ENCODE measurements around the gene KDM2B.
"Not testable (repeated sequence)": the region's sequence is repeated elsewhere in the genome, so short reads cannot be mapped to it uniquely, and the experiment has no call there.

Gene KDM2B

DNA sequence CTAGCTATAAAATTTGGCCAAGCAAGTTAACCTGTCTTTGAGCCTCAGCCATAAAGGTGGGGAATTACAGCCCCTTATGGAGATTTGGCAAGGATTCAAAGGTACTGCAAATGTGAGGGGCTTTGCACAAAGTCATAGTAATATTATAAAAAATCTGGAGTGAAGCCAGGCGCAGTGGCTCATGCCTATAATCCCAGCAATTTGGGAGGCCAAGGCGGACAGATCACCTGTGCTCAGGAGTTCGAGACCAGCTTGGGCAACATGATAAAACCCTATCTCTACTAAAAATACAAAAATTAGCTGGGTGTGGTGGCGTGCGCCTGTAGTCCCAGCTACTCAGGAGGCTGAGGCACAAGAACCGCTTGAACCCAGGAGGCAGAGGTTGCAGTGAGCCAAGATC lies 4.1 kb upstream of the KDM2B start:
- DNase-seq (ENCODE audit: low spot score): not testable (repeated sequence)

- not testable (repeated sequence) for DNase-seq (ENCODE audit: low spot score)
These were observed 2.5 kb upstream of the KDM2B start for GRCh38 chr12:121583334-121583661.

GRCh38 chr12:121582583-121583333 lies 1.9 kb upstream of the KDM2B start:
- peak; percentile 62 for DNase-seq (ENCODE audit: low spot score)

DNA sequence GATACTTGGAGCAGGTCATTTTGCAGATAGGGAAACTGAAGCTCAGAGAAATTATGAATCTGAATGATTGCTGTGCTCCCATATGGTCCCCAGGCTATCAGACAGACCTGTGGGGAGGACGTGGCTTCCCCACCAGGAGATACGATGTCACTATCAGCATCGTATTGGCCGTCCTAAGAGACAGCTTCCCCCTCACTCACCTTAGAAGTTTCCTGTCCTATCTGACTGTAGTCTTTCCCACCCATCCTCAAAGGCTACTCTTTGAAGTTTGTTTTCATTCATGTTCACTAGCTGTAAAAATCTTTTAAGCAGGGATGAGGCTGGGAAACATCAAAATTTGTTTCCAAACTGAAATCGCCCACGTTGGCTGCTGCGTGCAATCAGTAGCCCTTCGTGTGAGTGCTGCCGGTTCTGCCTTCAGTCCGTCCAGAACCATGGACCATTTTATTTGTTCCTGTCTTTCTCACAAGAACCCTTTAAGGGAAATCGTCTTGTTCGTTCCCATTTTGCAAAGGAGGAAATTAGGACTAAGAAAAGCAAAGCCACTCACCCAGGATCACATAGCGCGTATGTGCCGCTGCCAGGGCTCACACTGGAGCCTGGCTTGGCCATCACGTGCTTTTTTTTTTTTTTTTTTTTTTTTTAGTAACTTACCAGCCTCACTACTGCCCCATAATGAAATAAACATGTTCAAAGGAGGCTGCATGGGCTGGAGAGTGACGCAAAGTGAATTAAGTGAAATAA lies 1.0 kb upstream of the KDM2B start:
- DNase-seq (ENCODE audit: low spot score): peak; percentile 30

DNA sequence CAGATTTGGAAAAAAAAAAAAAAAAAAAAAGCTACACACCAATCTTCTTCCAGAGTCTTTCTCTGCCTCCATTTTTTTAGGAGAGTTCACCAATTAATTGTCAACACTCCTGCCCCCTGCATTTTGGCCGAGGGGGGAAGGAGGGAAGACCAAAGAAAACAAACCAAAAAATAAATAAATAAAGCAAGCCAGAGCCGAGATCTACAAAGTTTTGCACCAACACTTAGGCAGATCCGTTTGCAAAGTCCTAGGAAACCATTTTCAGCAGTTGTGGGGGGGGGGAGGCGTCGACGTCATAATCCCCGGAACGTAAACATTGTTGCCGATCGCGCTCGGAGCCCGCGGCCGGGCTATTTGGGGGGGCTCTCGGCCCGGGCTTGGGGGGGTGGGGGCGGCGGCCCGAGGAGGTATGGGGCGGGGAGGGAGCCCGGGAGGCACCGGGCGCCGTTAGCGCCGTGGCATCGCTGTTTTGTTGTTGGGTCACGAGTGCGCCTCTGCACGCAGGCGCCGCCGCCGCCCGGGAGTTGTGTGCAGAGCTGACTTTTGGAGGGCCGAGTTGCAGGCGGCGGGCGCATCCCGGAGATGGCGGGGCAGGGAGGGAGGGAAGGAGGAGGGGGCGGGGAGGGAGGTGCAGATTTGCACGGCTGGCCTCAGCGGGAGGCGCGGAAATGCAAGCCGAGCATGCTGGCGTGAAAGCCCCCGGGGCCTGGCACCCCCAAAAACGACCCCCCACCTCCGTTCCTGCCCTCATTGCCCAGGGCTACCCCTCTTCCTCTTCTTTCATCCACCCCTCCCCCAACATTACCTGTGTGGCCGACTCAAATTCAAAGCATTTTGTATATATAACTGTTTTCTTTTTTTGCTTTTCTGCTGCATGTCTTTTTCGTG lies 598 bp downstream of the KDM2B start:
- peak; percentile 60 for DNase-seq (ENCODE audit: low spot score)

GRCh38 chr12:121579190-121579791 lies 1.5 kb downstream of the KDM2B start:
- DNase-seq (ENCODE audit: low spot score): no peak

DNA sequence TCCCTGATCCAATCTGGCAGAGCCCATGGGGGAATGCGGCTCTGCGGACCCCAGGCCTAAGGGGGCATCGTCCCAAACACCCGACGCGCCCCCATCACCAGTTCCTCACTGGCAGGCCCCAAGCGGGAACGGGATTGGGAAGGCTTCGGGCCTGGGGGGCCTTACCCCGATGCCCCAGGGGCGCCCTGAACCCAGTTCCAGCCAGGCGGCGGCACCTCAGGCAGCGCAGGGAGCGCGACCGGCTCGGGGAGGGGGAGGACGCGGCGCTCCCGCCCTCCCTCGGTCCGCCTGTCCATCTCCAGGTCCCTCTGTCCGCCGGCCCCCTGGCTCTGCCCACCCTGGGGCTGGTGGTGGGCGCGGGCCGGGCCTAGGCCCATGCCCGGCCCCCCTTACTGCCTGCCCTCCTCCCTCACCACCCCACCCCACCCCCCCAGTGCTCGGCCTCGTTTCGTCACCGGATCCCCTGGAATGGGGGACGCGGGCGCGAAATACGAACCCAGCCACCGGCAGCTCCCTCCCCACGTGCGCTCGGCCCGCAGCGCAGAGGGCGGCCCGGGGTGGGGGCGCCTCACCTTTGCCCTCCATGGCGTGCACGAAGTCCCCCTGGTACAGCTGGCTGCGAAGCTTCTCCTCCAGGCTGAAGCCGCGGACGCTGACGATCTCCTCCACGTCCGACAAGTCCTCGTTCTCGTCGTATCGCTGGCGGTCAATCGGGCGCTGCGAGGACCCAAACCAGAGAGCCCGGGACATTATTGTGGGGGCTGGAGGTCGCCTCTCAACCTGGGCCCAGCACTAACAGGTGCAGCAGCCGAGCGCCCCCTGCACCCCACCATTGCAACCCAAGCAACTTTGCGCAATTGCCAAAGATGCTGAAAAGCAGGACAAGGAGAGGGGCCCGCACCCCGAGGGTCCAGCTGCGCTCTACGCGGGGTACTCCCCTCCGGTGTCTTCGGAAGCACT lies 2.3 kb downstream of the KDM2B start:
- DNase-seq (ENCODE audit: low spot score): no peak

DNA sequence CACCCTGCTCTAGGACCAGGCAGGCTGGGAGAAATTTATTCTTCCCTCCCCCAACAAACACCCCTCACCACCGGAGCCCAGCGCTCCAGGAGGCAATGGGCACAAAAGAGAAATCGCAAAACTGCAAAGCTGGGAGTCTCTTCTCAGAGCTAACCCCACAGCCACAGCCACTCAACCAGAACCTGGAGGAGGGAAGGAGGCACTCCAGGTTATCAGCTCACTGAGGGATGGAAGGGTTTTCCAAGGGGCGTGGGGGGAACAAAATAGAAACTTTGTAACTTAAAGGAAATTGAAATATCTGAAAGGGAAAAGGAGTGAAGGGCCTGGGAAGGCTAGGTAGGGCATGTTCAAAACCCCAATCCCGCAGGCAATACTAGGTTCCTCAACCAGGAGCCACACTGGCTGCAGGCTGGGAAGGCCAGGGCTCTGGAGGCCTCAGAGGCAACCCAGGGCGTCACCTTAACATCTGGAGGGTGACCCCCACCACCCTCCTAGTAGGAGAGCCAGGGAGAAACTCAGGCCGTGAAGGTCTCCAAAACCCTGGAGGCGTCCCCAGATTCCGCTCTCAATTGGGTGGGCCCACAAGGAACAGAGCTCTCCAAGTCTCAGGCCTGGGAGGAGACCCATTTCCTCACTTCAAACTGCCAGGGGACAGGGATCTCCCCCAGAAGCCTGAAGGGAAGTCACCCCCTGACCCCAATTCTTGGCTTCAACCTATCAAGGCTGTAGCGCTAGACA lies 3.2 kb downstream of the KDM2B start:
- DNase-seq (ENCODE audit: low spot score): no peak

DNA sequence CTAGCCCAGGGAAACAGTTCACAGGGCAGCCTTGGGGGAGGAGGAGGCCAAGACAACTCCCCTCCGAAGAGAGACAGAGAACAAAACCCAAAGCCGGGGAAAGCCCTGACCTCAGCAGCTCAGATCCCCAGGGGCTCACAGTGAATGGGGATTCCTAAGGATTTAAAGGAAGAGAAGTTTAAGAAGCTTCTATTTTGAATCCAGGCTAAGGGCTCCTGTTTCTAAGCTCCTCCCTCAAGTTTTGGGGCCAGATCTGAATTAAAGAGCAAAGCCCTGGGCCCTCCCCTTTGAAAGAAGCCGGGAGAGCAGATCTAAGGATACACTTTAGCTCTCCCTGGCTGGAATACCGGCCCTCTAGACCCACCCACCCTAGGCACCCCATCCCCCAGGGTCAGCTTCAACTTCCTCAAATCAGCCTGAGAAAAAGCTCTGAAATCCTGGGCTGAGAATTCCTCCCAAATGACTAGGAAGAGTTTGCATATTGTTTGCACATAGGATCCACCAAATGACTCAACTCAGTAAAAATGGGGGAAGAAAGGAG lies 3.9 kb downstream of the KDM2B start:
- peak; percentile 88 for DNase-seq (ENCODE audit: low spot score)

GRCh38 chr12:121575952-121576625 lies 4.7 kb downstream of the KDM2B start:
- no peak for DNase-seq (ENCODE audit: low spot score)

GRCh38 chr12:121575051-121575450 lies 5.8 kb downstream of the KDM2B start:
- no peak for DNase-seq (ENCODE audit: low spot score)

DNA sequence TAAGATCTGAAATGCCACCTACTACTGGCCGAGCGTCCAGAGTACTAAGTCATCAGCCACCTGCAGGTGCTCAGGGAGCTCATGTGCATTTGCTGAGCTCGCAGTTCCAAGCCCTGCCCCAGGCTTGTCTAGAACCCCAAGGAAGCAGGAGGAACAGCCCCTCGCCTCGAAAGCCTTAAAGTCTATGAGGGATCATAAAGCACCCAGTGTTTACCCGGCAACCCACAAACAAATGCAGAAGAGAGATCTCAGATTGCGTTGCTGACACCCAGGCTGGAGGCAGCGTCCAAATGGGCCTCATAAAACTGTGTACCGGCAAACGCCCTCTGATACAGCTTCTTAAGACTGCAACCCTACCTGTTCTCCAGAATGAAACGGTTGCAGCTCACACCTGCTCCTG lies 6.8 kb downstream of the KDM2B start:
- no peak for DNase-seq (ENCODE audit: low spot score)

- DNase-seq (ENCODE audit: low spot score): no peak
These were observed 8.9 kb downstream of the KDM2B start for GRCh38 chr12:121571920-121572319.

GRCh38 chr12:121570467-121571283 lies 10.1 kb downstream of the KDM2B start:
- DNase-seq (ENCODE audit: low spot score): no peak

DNA sequence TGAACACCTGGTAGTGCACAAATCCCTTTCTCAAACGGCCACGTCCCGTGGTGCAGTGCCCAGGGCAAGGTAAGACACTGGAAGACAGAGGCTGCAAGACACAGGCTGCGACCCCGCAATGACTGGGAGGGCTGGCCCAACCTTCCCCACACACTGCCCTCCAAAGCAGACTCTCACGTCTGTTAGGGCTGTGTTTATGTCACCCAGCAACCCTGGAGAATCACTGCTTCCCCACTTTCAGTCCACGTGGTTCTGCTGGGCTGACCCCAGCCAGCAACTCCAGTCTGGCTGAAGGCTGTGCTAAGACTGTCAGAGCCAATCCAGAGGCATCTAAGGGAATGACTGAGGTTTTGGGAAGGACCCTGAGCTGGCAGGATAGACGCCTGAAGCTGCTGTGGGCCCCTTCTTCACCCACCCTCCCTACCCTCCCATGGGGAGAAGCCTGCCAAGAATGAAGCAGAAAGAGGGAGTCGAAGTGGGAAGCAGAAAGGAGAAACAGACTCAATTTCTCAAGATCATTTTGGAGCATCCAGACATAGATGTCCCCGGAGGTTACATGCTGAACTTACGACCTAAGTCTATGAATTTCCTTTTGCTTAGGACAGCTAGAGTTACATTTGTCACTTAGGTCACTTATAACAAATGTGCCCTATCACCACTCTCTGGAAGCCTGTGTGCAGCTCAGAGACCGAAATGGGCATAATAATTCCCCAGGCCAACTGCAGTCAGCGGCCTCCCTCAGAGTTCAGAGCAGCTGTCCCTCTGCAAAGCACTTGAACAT lies 11.7 kb downstream of the KDM2B start:
- DNase-seq (ENCODE audit: low spot score): no peak

GRCh38 chr12:121568518-121568917 lies 12.3 kb downstream of the KDM2B start:
- DNase-seq (ENCODE audit: low spot score): no peak

GRCh38 chr12:121565076-121565475 lies 15.7 kb downstream of the KDM2B start:
- no peak for DNase-seq (ENCODE audit: low spot score)

- DNase-seq (ENCODE audit: low spot score): no peak
These were observed 18.3 kb downstream of the KDM2B start for GRCh38 chr12:121562488-121562887.
